GM18951 (cell line): ENCODE data around the gene TRAF2.

Experiments
- POLR2A ChIP-seq: IDR thresholded peaks from 4 replicates; pipeline ENCODE4 v1.6.1; 2011; ENCODE audit warnings: mild to moderate bottlenecking; ENCODE audit not compliant: insufficient read length, insufficient read depth; ENCODE audit errors: extremely low read depth
- in situ Hi-C: fragments of 300-500 bp; cut with MboI; formaldehyde crosslinking; loops from one replicate; pipeline ENCODE4 v1.12.0; 2022; ENCODE audit warnings: low sequenced_read_pairs, mixed read lengths, inconsistent platforms; ENCODE audit not compliant: unreplicated experiment

TRAF2 gene

DNA sequence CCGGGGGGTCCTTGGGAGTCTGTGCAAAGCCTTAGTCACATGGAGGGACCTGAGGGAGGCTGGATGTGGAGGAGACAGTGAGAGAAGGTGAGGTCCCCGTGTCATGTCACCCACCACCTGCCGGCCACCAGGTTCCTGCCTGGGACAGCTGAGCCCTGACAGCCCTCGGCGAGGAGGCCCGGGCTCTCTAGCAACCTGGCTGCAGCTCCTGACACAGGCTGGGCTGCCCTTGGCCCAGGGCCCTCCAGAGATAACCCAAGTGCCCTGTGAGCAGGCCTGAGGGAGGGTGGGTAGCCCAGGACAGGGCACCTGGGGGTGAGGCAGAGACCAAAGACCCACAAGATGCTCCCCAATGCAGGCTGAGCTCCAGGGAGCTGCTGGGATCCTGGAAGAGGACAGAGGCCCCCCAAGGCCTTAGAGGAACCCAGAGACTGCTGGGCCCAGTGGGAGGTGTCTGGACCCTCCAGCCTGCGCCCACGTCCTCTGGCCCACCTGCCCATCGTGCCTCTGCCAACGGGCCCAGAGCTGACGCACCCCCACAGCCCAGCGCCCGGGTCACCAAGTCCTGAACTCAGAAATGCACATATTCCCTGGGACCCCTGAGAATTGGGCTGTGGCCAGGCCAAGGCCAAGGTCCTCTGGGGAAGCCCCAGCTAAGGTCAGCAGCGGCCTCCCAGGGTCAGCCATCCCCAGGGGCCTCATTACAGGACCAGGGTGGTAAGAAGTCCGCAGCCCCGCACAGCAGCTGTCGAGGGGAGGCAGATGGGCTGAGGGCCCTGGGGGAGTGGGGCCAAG, 82.2 kb downstream of the TRAF2 start:
- in situ Hi-C loops, result no loop called here
- TF ChIP-seq POLR2A, result no peak

DNA sequence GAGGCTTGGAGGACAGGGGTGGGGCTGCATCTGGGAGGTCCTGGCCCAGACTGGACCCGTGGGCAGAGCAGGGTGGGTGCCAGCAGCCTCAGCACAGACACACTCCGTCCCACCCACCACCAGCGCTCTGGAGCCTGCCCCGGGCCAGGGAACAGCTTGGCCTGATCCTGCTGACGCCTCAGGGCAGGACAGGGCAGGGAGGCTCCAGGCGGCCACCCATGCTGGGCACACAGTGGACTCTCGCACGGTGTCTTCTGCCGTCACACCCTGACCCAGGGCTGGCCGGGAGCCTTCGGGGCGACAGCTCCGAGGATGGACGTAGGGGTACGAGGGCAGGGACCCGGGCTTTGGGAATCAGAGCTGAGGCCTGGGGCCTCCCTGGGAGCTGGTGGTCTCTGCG, 82.8 kb downstream of the TRAF2 start:
- no peak for TF ChIP-seq POLR2A
- in situ Hi-C loops, result no loop called here

DNA sequence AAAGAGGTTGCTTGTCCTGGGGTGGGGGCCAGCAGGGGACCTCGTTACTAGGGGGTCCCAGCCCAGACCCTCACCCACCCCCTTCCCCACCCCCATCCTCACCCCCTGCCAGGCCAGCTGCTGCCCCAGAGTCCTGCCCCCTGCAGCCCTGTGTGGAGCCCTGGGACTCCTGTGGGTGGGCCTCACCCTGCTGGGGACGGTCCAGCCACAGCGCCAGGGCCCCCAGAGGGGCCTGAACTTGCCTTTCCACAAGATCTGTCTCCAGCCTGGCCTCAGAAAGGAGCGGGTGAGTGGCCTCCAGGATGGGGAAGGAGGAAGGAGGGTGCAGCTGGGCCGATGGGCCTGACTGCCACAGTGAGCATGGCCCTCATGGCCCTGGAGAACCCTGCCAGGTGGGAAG, 83.5 kb downstream of the TRAF2 start:
- in situ Hi-C loops, result no loop called here

DNA sequence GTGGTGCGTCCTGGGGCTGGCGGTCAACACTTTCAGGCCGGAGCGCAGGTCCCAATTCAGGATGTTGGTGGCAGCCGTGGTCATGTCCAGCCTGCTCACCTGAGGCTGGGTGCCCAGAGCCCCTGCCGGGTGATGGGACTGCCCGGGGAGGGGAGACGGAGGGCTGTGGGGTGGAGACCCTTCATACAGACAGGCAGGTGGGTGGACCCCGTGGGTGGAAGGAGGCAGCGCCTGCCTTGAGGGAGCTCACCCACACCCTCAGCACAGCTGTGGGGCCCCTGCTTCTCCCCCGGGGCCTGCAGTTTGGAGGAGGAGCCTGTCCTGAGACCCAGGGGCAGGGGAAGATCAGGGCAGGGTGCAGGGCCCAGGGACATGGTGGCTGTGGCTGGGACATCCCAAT, 84.0 kb downstream of the TRAF2 start:
- in situ Hi-C loops, result no loop called here
- no peak for TF ChIP-seq POLR2A

More for the DNA sequence above, 83.5 kb downstream of the TRAF2 start:
- TF ChIP-seq POLR2A, result no peak

DNA sequence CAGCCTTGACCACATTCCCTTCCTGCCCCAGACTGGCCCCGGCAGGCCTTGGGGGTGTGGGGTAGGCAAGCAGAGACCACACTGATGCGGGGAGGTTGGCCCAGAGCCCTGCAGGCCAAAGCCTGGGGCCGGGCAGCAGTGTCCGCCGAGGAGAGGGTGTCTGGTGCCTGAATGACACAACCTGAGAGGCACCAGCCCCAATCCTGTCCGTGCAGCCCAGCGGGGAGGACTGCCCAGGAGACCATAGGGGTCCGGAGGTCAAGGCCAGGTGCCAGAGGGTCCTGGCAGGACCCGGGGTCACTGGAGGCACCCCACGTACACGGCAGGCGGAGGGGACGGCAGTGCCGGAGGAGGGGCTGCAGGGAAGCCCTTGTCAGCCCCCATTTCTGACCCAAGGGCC, 85.4 kb downstream of the TRAF2 start:
- TF ChIP-seq POLR2A, result no peak
- in situ Hi-C loops, result no loop called here

DNA sequence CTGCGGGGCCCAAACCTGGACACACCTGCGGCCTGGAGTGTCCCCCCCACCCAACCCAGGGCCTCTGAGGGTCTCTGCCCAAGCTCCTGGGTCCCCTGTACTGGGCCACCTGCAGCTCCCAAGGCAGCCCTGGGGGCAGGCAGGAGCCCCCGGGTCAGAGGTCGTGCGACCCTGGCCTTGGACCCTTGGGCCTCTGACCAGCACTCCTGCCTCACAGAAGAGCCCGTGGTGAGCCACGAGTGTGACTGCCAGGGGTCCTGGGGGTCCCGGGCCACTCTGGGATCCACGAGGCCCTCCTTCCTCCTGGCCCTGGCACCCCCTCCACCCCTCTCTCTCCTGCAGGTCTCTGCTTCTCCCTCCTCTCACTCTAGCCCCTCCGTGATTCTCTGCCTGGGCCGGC, 86.0 kb downstream of the TRAF2 start:
- in situ Hi-C loops, result no loop called here
- TF ChIP-seq POLR2A, result no peak

DNA sequence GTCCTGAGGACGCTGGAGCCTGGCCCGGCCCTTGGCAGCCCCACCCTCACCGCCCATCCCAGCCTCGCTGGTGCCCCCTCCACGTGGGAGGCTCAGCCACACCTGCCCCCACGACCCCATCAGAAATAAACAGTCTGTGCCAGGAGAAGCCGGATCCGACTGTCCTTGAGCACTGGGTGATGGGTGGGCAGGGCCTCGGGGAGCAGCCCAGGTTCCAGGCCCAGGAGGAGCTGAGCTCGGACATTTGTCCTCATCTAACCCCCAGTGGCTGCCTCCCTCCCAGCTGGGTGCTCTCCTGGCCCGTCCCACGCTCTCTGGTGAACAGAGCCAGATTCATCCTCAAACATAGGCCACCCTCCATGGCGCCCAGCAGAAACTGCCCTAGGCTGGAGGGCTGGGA, 86.4 kb downstream of the TRAF2 start:
- in situ Hi-C loops, result no loop called here
- no peak for TF ChIP-seq POLR2A

DNA sequence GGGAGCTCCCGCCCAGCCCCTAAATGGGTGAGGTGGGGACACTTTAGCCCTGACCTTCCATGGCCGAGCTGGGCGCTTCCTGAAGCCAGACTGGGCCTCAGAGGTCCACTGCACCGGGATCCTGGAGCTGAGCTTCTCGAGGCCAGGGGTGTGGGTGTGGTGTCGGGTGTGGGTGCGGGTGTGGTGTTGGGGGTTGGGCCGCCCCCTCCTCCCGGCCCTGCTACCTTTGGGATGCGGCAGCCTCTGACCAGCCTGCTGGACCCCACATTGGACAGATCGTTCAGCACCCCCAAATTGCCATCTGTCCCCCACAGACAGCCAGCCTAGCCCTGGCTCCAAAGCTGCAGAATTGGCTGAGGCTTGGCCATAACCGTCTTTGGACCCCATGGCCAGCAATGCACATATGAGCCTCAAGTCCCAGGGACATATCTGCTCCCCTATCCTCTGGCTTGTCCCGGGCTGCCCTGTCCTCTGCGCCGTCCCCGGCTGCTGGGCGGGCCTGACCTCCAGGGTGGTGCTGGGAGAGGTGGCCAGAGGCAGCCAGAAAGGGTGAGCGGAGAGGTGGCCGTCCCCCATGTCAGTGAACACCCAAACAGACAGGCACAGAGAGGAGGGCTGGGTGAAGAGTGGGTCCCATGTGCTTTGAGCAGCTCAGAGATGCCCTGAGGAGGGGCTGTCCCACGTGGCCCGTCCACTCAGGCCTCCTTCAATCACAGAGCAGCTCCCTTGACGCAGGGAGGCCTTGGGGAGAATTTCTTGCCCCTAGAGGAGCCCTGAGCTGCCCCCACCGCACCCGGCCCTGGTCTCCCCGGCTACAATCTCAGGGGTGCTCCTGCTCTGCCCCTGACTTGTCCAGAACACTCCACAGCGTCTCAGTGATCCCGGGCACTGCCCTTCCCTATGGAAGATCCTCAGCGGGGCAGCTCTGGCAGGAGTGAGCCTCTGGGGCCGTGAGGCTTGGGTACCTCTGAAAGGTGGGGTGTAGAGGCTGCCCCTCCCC, 87.6 kb downstream of the TRAF2 start:
- TF ChIP-seq POLR2A, result no peak
- in situ Hi-C loops, result no loop called here

DNA sequence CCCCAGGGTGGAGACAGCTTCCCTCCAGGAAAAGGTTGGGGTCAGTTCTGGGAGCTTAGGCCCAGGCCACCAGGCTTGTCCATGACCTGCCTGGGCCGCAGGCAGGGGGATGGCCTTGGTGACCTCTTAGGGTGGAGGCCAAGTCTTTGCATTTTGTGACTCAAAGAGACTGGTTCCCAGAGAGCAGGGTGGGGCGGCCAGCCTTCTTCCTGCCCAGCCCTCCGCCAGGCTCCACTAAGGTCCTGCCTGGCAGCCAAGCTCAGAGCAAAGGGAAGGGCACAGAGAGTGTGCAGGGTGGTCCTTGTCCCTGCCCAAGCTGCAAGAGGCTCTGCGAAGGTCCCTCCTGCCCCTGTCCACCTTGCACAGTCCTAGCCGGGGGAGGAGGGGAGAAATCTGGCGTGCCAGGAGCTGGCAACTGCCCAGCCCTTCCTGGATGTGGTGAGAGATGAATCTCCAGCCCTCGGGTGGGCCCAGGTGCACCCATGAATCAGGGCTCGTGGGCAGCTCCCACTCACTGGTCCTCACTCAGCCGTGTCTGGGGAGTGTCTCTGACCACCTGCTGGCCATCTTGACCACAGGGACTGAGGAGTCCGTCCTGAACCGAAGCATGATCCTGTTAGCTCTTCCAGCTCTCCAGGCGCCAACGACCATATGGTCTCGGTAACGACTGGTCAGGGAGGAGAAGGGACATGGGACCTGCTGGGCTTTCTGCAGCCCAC, 88.7 kb downstream of the TRAF2 start:
- no peak for TF ChIP-seq POLR2A
- in situ Hi-C loops, result no loop called here

DNA sequence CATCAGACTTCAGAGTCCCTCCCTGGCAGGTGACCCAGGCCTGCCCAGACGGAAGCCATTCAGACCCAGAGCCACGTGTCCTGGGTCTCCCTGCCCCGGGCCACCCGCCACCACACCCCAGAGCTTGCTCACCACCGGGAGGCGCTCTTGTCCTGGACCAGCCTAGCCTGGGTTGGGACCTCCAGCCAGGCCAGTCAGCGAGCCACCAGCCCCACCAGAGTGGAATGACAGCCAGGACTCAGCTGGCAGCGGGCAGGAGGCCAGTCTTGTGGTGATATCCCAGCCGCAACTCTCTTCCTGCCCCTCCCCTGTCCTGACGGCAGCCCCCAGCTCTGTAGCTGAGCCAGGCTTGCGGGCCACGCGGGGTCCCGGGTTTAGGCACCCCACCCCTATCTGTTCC, 89.3 kb downstream of the TRAF2 start:
- in situ Hi-C loops, result no loop called here
- TF ChIP-seq POLR2A, result no peak
